ENCODE measurements around the gene TMEM97.

GRCh38 chr17:28317099-28317965 lies 1.7 kb upstream of the TMEM97 start:
- TF ChIP-seq POLR2A (IDR thresholded peaks at IDR 0.05) (no peak), POLR2AphosphoS5 (IDR thresholded peaks at IDR 0.05) (no peak), EP300 (IDR thresholded peaks at IDR 0.05) (no peak)
- TF ChIP-seq, protein P1, sequence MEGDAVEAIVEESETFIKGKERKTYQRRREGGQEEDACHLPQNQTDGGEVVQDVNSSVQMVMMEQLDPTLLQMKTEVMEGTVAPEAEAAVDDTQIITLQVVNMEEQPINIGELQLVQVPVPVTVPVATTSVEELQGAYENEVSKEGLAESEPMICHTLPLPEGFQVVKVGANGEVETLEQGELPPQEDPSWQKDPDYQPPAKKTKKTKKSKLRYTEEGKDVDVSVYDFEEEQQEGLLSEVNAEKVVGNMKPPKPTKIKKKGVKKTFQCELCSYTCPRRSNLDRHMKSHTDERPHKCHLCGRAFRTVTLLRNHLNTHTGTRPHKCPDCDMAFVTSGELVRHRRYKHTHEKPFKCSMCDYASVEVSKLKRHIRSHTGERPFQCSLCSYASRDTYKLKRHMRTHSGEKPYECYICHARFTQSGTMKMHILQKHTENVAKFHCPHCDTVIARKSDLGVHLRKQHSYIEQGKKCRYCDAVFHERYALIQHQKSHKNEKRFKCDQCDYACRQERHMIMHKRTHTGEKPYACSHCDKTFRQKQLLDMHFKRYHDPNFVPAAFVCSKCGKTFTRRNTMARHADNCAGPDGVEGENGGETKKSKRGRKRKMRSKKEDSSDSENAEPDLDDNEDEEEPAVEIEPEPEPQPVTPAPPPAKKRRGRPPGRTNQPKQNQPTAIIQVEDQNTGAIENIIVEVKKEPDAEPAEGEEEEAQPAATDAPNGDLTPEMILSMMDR (IDR thresholded peaks at IDR 0.05): no peak

All from suprapubic skin (tissue), 4 donors.